ENCODE measurements around the gene ADAM23. TPM values are rescaled to one million over a fixed set of nuclear protein-coding genes. Genes with fewer than 3 reads are reported as not detected.

The ADAM23 gene
- polyA plus RNA-seq, 1 of the 3 experiments (the other 2 are of a cell fraction), result 3.7 TPM

- H3K27ac ChIP-seq (ENCODE audit: low read depth in 2 of 2, low read length in 1 of 2), result no peak overlapping the region
- no peak for TF ChIP-seq IRF3 (IDR thresholded peaks at IDR 0.05; ENCODE audit: low read depth, low read length)
- TF ChIP-seq, protein P1, sequence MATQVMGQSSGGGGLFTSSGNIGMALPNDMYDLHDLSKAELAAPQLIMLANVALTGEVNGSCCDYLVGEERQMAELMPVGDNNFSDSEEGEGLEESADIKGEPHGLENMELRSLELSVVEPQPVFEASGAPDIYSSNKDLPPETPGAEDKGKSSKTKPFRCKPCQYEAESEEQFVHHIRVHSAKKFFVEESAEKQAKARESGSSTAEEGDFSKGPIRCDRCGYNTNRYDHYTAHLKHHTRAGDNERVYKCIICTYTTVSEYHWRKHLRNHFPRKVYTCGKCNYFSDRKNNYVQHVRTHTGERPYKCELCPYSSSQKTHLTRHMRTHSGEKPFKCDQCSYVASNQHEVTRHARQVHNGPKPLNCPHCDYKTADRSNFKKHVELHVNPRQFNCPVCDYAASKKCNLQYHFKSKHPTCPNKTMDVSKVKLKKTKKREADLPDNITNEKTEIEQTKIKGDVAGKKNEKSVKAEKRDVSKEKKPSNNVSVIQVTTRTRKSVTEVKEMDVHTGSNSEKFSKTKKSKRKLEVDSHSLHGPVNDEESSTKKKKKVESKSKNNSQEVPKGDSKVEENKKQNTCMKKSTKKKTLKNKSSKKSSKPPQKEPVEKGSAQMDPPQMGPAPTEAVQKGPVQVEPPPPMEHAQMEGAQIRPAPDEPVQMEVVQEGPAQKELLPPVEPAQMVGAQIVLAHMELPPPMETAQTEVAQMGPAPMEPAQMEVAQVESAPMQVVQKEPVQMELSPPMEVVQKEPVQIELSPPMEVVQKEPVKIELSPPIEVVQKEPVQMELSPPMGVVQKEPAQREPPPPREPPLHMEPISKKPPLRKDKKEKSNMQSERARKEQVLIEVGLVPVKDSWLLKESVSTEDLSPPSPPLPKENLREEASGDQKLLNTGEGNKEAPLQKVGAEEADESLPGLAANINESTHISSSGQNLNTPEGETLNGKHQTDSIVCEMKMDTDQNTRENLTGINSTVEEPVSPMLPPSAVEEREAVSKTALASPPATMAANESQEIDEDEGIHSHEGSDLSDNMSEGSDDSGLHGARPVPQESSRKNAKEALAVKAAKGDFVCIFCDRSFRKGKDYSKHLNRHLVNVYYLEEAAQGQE (IDR thresholded peaks at IDR 0.05; ENCODE audit: low read depth, low read length), result no peak
- TF ChIP-seq EP300 (IDR thresholded peaks at IDR 0.05; ENCODE audit: borderline replicate concordance in 1 of 2, low read depth in 1 of 2, low read length in 1 of 2), result no peak
- no peak for TF ChIP-seq SIN3A (IDR thresholded peaks at IDR 0.05; ENCODE audit: borderline replicate concordance, low read depth, low read length)
- no peaks in the 10 kb centered on the region for H3K9me3 ChIP-seq
- H3K9ac ChIP-seq, result no peak overlapping the region
- POLR2A ChIA-PET, result no interaction called here
- H3K4me1 ChIP-seq (ENCODE audit: control insufficient read depth in 1 of 2, insufficient read depth in 2 of 2, low read depth in 1 of 2, low read length in 1 of 2), result no peaks in the 10 kb centered on the region
- H3K36me3 ChIP-seq (replicated peaks in 1 of 2; ENCODE audit: control insufficient read depth in 1 of 2, insufficient read depth in 2 of 2, low read length in 1 of 2), result no peaks in the 10 kb centered on the region
- H4K20me1 ChIP-seq (ENCODE audit: insufficient read depth), result no peaks in the 10 kb centered on the region
- no peak for DNase-seq
- no peaks in the 10 kb centered on the region for H3K9me2 ChIP-seq
- no peaks in the 10 kb centered on the region for H3K79me2 ChIP-seq (ENCODE audit: insufficient read depth)
- no peak overlapping the region for H2AFZ ChIP-seq (ENCODE audit: low read depth)
- H3K27me3 ChIP-seq (ENCODE audit: insufficient read depth), result no peaks in the 10 kb centered on the region
- no peaks in the 10 kb centered on the region for H3F3A ChIP-seq (replicated peaks; ENCODE audit: insufficient read depth)
- CTCF ChIA-PET, result no interaction called here
- no peak overlapping the region for H3K4me3 ChIP-seq (ENCODE audit: low read depth in 2 of 2, low read length in 1 of 2)
- no peak overlapping the region for H3K4me2 ChIP-seq
- 52% methylated on average over 3 of the region's 3 CpGs for WGBS (ENCODE audit: low lambda C conversion rate)
Measured at GRCh38 chr2:206665251-206665650, 221.9 kb downstream of the ADAM23 start.

Other genes starting within 250 kb of the ADAM23 start
- gene ZDBF2, start 168.9 kb upstream of the ADAM23 start, polyA plus RNA-seq (2012; rRNA removed), result 1.4 and 1.9 TPM in 2 replicates
- not detected in 2 replicates for gene FAM237A, start 199.0 kb downstream of the ADAM23 start, polyA plus RNA-seq (2012; rRNA removed)

Measured in SK-N-SH (cell line).